ENCODE measurements around the gene TSPAN18.

Gene TSPAN18

GRCh38 chr11:44797051-44797450 lies 70.3 kb downstream of the TSPAN18 start:
- DNase-seq (ENCODE audit: low read depth, low spot score) = no peak

- no peak for DNase-seq (ENCODE audit: low read depth, low spot score)
Observed at GRCh38 chr11:44797886-44798606, 71.3 kb downstream of the TSPAN18 start.

- DNase-seq (ENCODE audit: low read depth, low spot score) = no peak
Observed at GRCh38 chr11:44798607-44798972, 71.8 kb downstream of the TSPAN18 start.

- no peak for DNase-seq (ENCODE audit: low read depth, low spot score)
Observed at GRCh38 chr11:44799012-44799411, 72.2 kb downstream of the TSPAN18 start.

- DNase-seq (ENCODE audit: low read depth, low spot score) = no peak
Observed at GRCh38 chr11:44802347-44802746, 75.6 kb downstream of the TSPAN18 start.

GRCh38 chr11:44803009-44803408 lies 76.2 kb downstream of the TSPAN18 start:
- no peak for DNase-seq (ENCODE audit: low read depth, low spot score)

- no peak for DNase-seq (ENCODE audit: low read depth, low spot score)
Observed at GRCh38 chr11:44804449-44805437, 78.0 kb downstream of the TSPAN18 start.

- DNase-seq (ENCODE audit: low read depth, low spot score) = no peak
Observed at GRCh38 chr11:44805596-44805995, 78.8 kb downstream of the TSPAN18 start.

- no peak for DNase-seq (ENCODE audit: low read depth, low spot score)
Observed at GRCh38 chr11:44808053-44808753, 81.4 kb downstream of the TSPAN18 start.

- no peak for DNase-seq (ENCODE audit: low read depth, low spot score)
Observed at GRCh38 chr11:44809283-44809682, 82.5 kb downstream of the TSPAN18 start.

GRCh38 chr11:44811841-44812448 lies 85.2 kb downstream of the TSPAN18 start:
- DNase-seq (ENCODE audit: low read depth, low spot score) = no peak

- DNase-seq (ENCODE audit: low read depth, low spot score) = no peak
Observed at GRCh38 chr11:44812971-44813370, 86.2 kb downstream of the TSPAN18 start.

GRCh38 chr11:44813401-44813800 lies 86.6 kb downstream of the TSPAN18 start:
- no peak for DNase-seq (ENCODE audit: low read depth, low spot score)

GRCh38 chr11:44814881-44815592 lies 88.3 kb downstream of the TSPAN18 start:
- no peak for DNase-seq (ENCODE audit: low read depth, low spot score)

GRCh38 chr11:44815917-44816456 lies 89.2 kb downstream of the TSPAN18 start:
- no peak for DNase-seq (ENCODE audit: low read depth, low spot score)

GRCh38 chr11:44816761-44817160 lies 90.0 kb downstream of the TSPAN18 start:
- no peak for DNase-seq (ENCODE audit: low read depth, low spot score)

- DNase-seq (ENCODE audit: low read depth, low spot score) = no peak
Observed at GRCh38 chr11:44817207-44817949, 90.6 kb downstream of the TSPAN18 start.

GRCh38 chr11:44818110-44818509 lies 91.3 kb downstream of the TSPAN18 start:
- no peak for DNase-seq (ENCODE audit: low read depth, low spot score)

GRCh38 chr11:44819346-44819745 lies 92.6 kb downstream of the TSPAN18 start:
- DNase-seq (ENCODE audit: low read depth, low spot score) = no peak

- DNase-seq (ENCODE audit: low read depth, low spot score) = no peak
Observed at GRCh38 chr11:44822369-44822768, 95.6 kb downstream of the TSPAN18 start.

All from brain pericyte (primary cell).